ENCODE results near the gene HNRNPA0. TPM values are rescaled to one million over a fixed set of nuclear protein-coding genes. Genes with fewer than 3 reads are reported as not detected.

The HNRNPA0 gene
- total RNA-seq, 1 experiment from 2014 or later, result 38.9 TPM

- H3K9ac ChIP-seq (ENCODE audit: low read length), result no peak within 1 kb of the TSS
- H4K20me1 ChIP-seq (ENCODE audit: insufficient read depth), result no peaks in the 10 kb centered on the region
- no TSS peak for BruUV-seq (replicated peaks)
- DNase-seq (ENCODE audit: low read depth, low spot score) (no peak), ATAC-seq (peak; percentile 58)
- H3K27me3 ChIP-seq (ENCODE audit: insufficient read depth, low read length), result 0 out of 2 replicates have a peak, but pooled peaks cover 5% of the 10 kb centered on the region
- H3K9me2 ChIP-seq (ENCODE audit: insufficient read depth), result no peaks in the 10 kb centered on the region
- no peak within 1 kb of the TSS for H2AFZ ChIP-seq (ENCODE audit: low read depth, low read length, poor library complexity, severe bottlenecking)
- H3K4me2 ChIP-seq (ENCODE audit: low read length), result no peak within 1 kb of the TSS
- H3K4me3 ChIP-seq (replicated peaks in 1 of 2; ENCODE audit: low read depth in 1 of 2, low read length in 2 of 2), result no peak within 1 kb of the TSS
- ChIA-PET POLR2A (no interaction called here), RAD21 (ENCODE audit: low non-redundant PET in 1 of 2, low total read pairs in 2 of 2, uncharacterized antibody in 2 of 2, unreplicated experiment in 2 of 2) (no interaction called here), CTCF (interaction anchor here (0.9 kb wide), 1 partner anchor 106 kb away, joined by 4 read pairs; no protein-coding TSS in a partner anchor)
- intact Hi-C loops (cut with micrococcal nuclease), result no loop called here
- no peaks in the 10 kb centered on the region for H3K36me3 ChIP-seq (ENCODE audit: control insufficient read depth in 1 of 2, insufficient read depth in 2 of 2, low read length in 2 of 2)
- peak; percentile 16; the same call in 1 of the 2 replicates for TF ChIP-seq RAD21 (IDR thresholded peaks at IDR 0.05; ENCODE audit: low read depth)
- TF ChIP-seq CBX3 (IDR thresholded peaks at IDR 0.05; ENCODE audit: low read depth), result no peak
- H3K4me1 ChIP-seq (ENCODE audit: control insufficient read depth in 1 of 2, insufficient read depth in 2 of 2, low read length in 2 of 2), result no peaks in the 10 kb centered on the region
- no peaks in the 10 kb centered on the region for H3K79me2 ChIP-seq (ENCODE audit: insufficient read depth, low read length)
- no peak within 1 kb of the TSS for H3K27ac ChIP-seq (ENCODE audit: low read depth, low read length)
- no peaks in the 10 kb centered on the region for H3K9me3 ChIP-seq (ENCODE audit: control insufficient read depth in 1 of 2, insufficient read depth in 1 of 2, low read depth in 1 of 2, low read length in 2 of 2)
These were observed 18.4 kb downstream of the HNRNPA0 start, which contains the start of gene KLHL3 for GRCh38 chr5:137735555-137736284. KLHL3 (minus strand) TSS chr5:137736089; CDS start chr5:137735646, 443 bp downstream.

GRCh38 chr5:137734962-137735554 lies 19.1 kb downstream of the HNRNPA0 start:
- ChIA-PET CTCF (no interaction called here), POLR2A (no interaction called here), RAD21 (ENCODE audit: low non-redundant PET in 1 of 2, low total read pairs in 2 of 2, uncharacterized antibody in 2 of 2, unreplicated experiment in 2 of 2) (no interaction called here)
- ATAC-seq (no peak), DNase-seq (ENCODE audit: low read depth, low spot score) (no peak)
- no peak overlapping the region for H3K4me2 ChIP-seq (ENCODE audit: low read length)
- no peaks in the 10 kb centered on the region for H3K9me2 ChIP-seq (ENCODE audit: insufficient read depth)
- TF ChIP-seq ELF1 (IDR thresholded peaks at IDR 0.05; ENCODE audit: borderline replicate concordance, low read depth), result no peak
- TF ChIP-seq ZFX (IDR thresholded peaks at IDR 0.05), result no peak
- TF ChIP-seq SRF (IDR thresholded peaks at IDR 0.05; ENCODE audit: low read depth), result no peak
- no peak for TF ChIP-seq CEBPB (IDR thresholded peaks at IDR 0.05; ENCODE audit: low read depth)
- no peak for TF ChIP-seq EZH2 (IDR thresholded peaks at IDR 0.05)
- TF ChIP-seq, protein P1, sequence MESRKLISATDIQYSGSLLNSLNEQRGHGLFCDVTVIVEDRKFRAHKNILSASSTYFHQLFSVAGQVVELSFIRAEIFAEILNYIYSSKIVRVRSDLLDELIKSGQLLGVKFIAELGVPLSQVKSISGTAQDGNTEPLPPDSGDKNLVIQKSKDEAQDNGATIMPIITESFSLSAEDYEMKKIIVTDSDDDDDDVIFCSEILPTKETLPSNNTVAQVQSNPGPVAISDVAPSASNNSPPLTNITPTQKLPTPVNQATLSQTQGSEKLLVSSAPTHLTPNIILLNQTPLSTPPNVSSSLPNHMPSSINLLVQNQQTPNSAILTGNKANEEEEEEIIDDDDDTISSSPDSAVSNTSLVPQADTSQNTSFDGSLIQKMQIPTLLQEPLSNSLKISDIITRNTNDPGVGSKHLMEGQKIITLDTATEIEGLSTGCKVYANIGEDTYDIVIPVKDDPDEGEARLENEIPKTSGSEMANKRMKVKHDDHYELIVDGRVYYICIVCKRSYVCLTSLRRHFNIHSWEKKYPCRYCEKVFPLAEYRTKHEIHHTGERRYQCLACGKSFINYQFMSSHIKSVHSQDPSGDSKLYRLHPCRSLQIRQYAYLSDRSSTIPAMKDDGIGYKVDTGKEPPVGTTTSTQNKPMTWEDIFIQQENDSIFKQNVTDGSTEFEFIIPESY (IDR thresholded peaks at IDR 0.05; ENCODE audit: extremely low read depth, insufficient replicate concordance, low read length), result no peak
- no peak for TF ChIP-seq EZH2phosphoT487 (IDR thresholded peaks at IDR 0.05; ENCODE audit: borderline replicate concordance)
- TF ChIP-seq ZNF274 (IDR thresholded peaks at IDR 0.05; ENCODE audit: low read depth, low read length), result no peak
- TF ChIP-seq SIN3A (IDR thresholded peaks at IDR 0.05; ENCODE audit: low read depth), result no peak
- no peak for TF ChIP-seq CBX3 (IDR thresholded peaks at IDR 0.05; ENCODE audit: low read depth)
- TF ChIP-seq RAD21 (IDR thresholded peaks at IDR 0.05; ENCODE audit: low read depth), result no peak
- no peak for TF ChIP-seq JUND (IDR thresholded peaks at IDR 0.05)
- TF ChIP-seq POLR2AphosphoS5 (IDR thresholded peaks at IDR 0.05; ENCODE audit: low read depth, low read length), result no peak
- TF ChIP-seq POLR2A (IDR thresholded peaks at IDR 0.05; ENCODE audit: borderline replicate concordance, extremely low read depth, insufficient read depth, insufficient read length), result no peak
- TF ChIP-seq TCF7L2 (IDR thresholded peaks at IDR 0.05; ENCODE audit: borderline replicate concordance, extremely low read depth, insufficient read depth, insufficient read length), result no peak
- TF ChIP-seq EGR1 (IDR thresholded peaks at IDR 0.05; ENCODE audit: low read depth), result no peak
- TF ChIP-seq, protein P2, sequence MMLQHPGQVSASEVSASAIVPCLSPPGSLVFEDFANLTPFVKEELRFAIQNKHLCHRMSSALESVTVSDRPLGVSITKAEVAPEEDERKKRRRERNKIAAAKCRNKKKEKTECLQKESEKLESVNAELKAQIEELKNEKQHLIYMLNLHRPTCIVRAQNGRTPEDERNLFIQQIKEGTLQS (IDR thresholded peaks at IDR 0.05), result no peak
- H3K4me1 ChIP-seq (ENCODE audit: control insufficient read depth in 1 of 2, insufficient read depth in 2 of 2, low read length in 2 of 2), result no peaks in the 10 kb centered on the region
- H3K9me3 ChIP-seq (ENCODE audit: control insufficient read depth in 1 of 2, insufficient read depth in 1 of 2, low read depth in 1 of 2, low read length in 2 of 2), result no peaks in the 10 kb centered on the region
- H3K4me3 ChIP-seq (replicated peaks in 1 of 2; ENCODE audit: low read depth in 1 of 2, low read length in 2 of 2), result no peak overlapping the region
- H3K79me2 ChIP-seq (ENCODE audit: insufficient read depth, low read length), result no peaks in the 10 kb centered on the region
- intact Hi-C loops (cut with micrococcal nuclease), result no loop called here
- no TSS peak for BruUV-seq (replicated peaks)
- no peak overlapping the region for H3K9ac ChIP-seq (ENCODE audit: low read length)
- no peaks in the 10 kb centered on the region for H3K36me3 ChIP-seq (ENCODE audit: control insufficient read depth in 1 of 2, insufficient read depth in 2 of 2, low read length in 2 of 2)
- no peak overlapping the region for H3K27ac ChIP-seq (ENCODE audit: low read depth, low read length)
- 0 out of 2 replicates have a peak, but pooled peaks cover 5% of the 10 kb centered on the region for H3K27me3 ChIP-seq (ENCODE audit: insufficient read depth, low read length)
- H2AFZ ChIP-seq (ENCODE audit: low read depth, low read length, poor library complexity, severe bottlenecking), result no peak overlapping the region
- H4K20me1 ChIP-seq (ENCODE audit: insufficient read depth), result no peaks in the 10 kb centered on the region
